Loucy (cell line): ENCODE data around the gene NKIRAS1.
A peak's percentile ranks its signal among the peaks of the same experiment; 100 is the strongest.

ENCODE experiments used
- H2AFZ ChIP-seq: fragments of 200-600 bp; sonication (generic); 2 replicates; pipeline ENCODE4 v1.6.0; 2016; ENCODE audit warnings: antibody characterized with exemption, mild to moderate bottlenecking, low read length, moderate library complexity
- H3F3A ChIP-seq: fragments of 200-600 bp; 2 replicates; pipeline ENCODE4 v1.6.0; 2016; ENCODE audit warnings: antibody characterized with exemption, low read depth, mild to moderate bottlenecking
- H3K27me3 ChIP-seq: fragments of 200-600 bp; sonication (generic); 2 replicates; pipeline ENCODE4 v1.6.1; 2014; ENCODE audit warnings: low read length, mild to moderate bottlenecking; ENCODE audit not compliant: insufficient read depth, poor library complexity, severe bottlenecking
- H3K36me3 ChIP-seq: fragments of 200-600 bp; sonication (generic); 2 replicates; pipeline ENCODE4 v1.6.1; 2016; ENCODE audit warnings: low read length; ENCODE audit not compliant: insufficient read depth
- H3K4me1 ChIP-seq: fragments of 200-600 bp; sonication (generic); 2 replicates; pipeline ENCODE4 v1.5.1; 2014; ENCODE audit warnings: low read length, mild to moderate bottlenecking; ENCODE audit not compliant: insufficient read depth, poor library complexity, severe bottlenecking
- H3K4me2 ChIP-seq: fragments of 200-600 bp; sonication (generic); 2 replicates; pipeline ENCODE4 v1.6.0; 2014; ENCODE audit warnings: antibody characterized with exemption, low read length, low read depth, mild to moderate bottlenecking; ENCODE audit not compliant: poor library complexity, severe bottlenecking
- H3K4me3 ChIP-seq: fragments of 200-600 bp; sonication (generic); 2 replicates; pipeline ENCODE4 v1.5.1; 2014; ENCODE audit warnings: low read length, mild to moderate bottlenecking, mixed read lengths; ENCODE audit not compliant: poor library complexity, severe bottlenecking
- H3K79me2 ChIP-seq: fragments of 200-600 bp; sonication (generic); 2 replicates; pipeline ENCODE4 v1.6.1; 2014; ENCODE audit warnings: low read length; ENCODE audit not compliant: insufficient read depth
- H3K9ac ChIP-seq: fragments of 200-600 bp; sonication (generic); 2 replicates; pipeline ENCODE4 v1.6.0; 2014; ENCODE audit warnings: mild to moderate bottlenecking, low read depth, low read length, moderate library complexity; ENCODE audit not compliant: poor library complexity, severe bottlenecking
- H3K9me2 ChIP-seq: fragments of 200-600 bp; sonication (generic); replicated peaks from 2 replicates; pipeline ENCODE4 v1.6.1; 2016; ENCODE audit warnings: low read depth, low read length, mixed read lengths
- H3K9me3 ChIP-seq: fragments of 200-600 bp; sonication (generic); 2 replicates; pipeline ENCODE4 v1.6.1; 2014; ENCODE audit warnings: mild to moderate bottlenecking, antibody characterized with exemption, low read length, low read depth; ENCODE audit not compliant: insufficient read depth
- H4K20me1 ChIP-seq: fragments of 200-600 bp; sonication (generic); 2 replicates; pipeline ENCODE4 v1.6.0; 2014; ENCODE audit warnings: antibody characterized with exemption, low read length, mild to moderate bottlenecking; ENCODE audit not compliant: insufficient read depth, poor library complexity, severe bottlenecking
- CTCF ChIP-seq: fragments of 200-600 bp; sonication (generic); conservative IDR thresholded peaks from 2 replicates; pipeline ENCODE4 v1.5.1; 2014; ENCODE audit warnings: mild to moderate bottlenecking, antibody characterized with exemption, low read length
- EZH2phosphoT487 ChIP-seq: fragments of 200-600 bp; IDR thresholded peaks from 2 replicates; pipeline ENCODE4 v1.6.1; 2018; ENCODE audit warnings: antibody characterized with exemption, mild to moderate bottlenecking, moderate library complexity, borderline replicate concordance

The NKIRAS1 gene

GRCh38 chr3:23888617-23889228, 28.1 kb downstream of the NKIRAS1 start:
- Histone ChIP-seq H2AFZ (no peak overlapping the region), H3K36me3 (peaks cover 77% of the 10 kb centered on the region; the same call in 1 of the 2 replicates), H4K20me1 (peaks cover 48% of the 10 kb centered on the region), H3K79me2 (peaks cover 67% of the 10 kb centered on the region), H3K9me2 (no peaks in the 10 kb centered on the region), H3K4me2 (no peak overlapping the region), H3K4me3 (no peak overlapping the region), H3F3A (no peaks in the 10 kb centered on the region), H3K27me3 (no peaks in the 10 kb centered on the region), H3K9me3 (no peaks in the 10 kb centered on the region), H3K9ac (no peak overlapping the region), H3K4me1 (no peaks in the 10 kb centered on the region)
- TF ChIP-seq CTCF (peak; percentile 90), EZH2phosphoT487 (no peak)

GRCh38 chr3:23886311-23886710, 30.5 kb downstream of the NKIRAS1 start:
- no peaks in the 10 kb centered on the region for H3K27me3 ChIP-seq
- peaks cover 3% of the 10 kb centered on the region for H3K4me1 ChIP-seq
- no peak overlapping the region for H2AFZ ChIP-seq
- H3F3A ChIP-seq: no peaks in the 10 kb centered on the region
- no peak overlapping the region for H3K4me2 ChIP-seq
- H3K9me2 ChIP-seq: no peaks in the 10 kb centered on the region
- peaks cover 68% of the 10 kb centered on the region for H4K20me1 ChIP-seq
- H3K9me3 ChIP-seq: no peaks in the 10 kb centered on the region
- no peak overlapping the region for H3K9ac ChIP-seq
- H3K36me3 ChIP-seq: peaks cover 67% of the 10 kb centered on the region; the same call in 1 of the 2 replicates
- H3K79me2 ChIP-seq: peaks cover 87% of the 10 kb centered on the region
- no peak overlapping the region for H3K4me3 ChIP-seq
- TF ChIP-seq EZH2phosphoT487 (no peak), CTCF (no peak)

GRCh38 chr3:23885210-23885609, 31.6 kb downstream of the NKIRAS1 start:
- TF ChIP-seq EZH2phosphoT487 (no peak), CTCF (no peak)
- Histone ChIP-seq H3K9ac (no peak overlapping the region), H3K4me3 (no peak overlapping the region), H3K27me3 (no peaks in the 10 kb centered on the region), H2AFZ (no peak overlapping the region), H3K36me3 (peaks cover 56% of the 10 kb centered on the region; the same call in 1 of the 2 replicates), H3K9me2 (no peaks in the 10 kb centered on the region), H3K4me1 (peaks cover 13% of the 10 kb centered on the region), H3K4me2 (no peak overlapping the region), H3K9me3 (no peaks in the 10 kb centered on the region), H3K79me2 (peaks cover 95% of the 10 kb centered on the region), H3F3A (no peaks in the 10 kb centered on the region), H4K20me1 (peaks cover 79% of the 10 kb centered on the region)
